CD4-positive, alpha-beta T cell treated with Interleukin-4 for 1 hour (primary cell): Measurements from ENCODE around the gene PCLAF.

Source experiments
- DNase-seq, 2 donors: peaks; one replicate each; pipeline ENCODE4 v3.0.0-alpha.2; 2020 to 2022

PCLAF gene

DNA sequence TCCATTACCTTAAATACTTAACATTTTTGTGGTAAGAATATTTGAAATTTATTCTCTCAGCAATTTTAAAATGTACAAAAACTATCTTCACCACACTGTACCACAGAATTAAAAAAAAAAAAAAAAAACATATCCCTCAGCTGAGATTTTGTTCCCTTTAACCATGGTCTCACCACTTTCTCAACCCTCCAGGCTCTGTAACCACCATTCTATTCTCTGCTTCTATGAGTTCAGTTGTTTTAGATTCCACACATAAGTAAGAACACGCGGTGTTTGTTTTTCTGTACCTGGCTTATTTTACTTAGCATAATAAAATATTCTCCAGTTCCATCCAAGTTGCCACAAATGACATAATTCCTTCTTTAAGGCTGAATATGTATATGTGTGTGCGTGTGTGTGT, 66.8 kb downstream of the PCLAF start:
- no peak for DNase-seq
